NCI-H1105 (cell line): ENCODE data around the gene TRPV3.
"Not testable (repeated sequence)": the region's sequence is repeated elsewhere in the genome, so short reads cannot be mapped to it uniquely, and the experiment has no call there.

Experiments used
- DNase-seq: peaks from one replicate; lab custom pipeline; 2025; lab: John Stamatoyannopoulos, UW

Gene TRPV3

GRCh38 chr17:3573246-3574100, 15.9 kb upstream of the TRPV3 start:
- DNase-seq: no peak

- DNase-seq: no peak
These were observed 14.6 kb upstream of the TRPV3 start for GRCh38 chr17:3572231-3572630.

DNA sequence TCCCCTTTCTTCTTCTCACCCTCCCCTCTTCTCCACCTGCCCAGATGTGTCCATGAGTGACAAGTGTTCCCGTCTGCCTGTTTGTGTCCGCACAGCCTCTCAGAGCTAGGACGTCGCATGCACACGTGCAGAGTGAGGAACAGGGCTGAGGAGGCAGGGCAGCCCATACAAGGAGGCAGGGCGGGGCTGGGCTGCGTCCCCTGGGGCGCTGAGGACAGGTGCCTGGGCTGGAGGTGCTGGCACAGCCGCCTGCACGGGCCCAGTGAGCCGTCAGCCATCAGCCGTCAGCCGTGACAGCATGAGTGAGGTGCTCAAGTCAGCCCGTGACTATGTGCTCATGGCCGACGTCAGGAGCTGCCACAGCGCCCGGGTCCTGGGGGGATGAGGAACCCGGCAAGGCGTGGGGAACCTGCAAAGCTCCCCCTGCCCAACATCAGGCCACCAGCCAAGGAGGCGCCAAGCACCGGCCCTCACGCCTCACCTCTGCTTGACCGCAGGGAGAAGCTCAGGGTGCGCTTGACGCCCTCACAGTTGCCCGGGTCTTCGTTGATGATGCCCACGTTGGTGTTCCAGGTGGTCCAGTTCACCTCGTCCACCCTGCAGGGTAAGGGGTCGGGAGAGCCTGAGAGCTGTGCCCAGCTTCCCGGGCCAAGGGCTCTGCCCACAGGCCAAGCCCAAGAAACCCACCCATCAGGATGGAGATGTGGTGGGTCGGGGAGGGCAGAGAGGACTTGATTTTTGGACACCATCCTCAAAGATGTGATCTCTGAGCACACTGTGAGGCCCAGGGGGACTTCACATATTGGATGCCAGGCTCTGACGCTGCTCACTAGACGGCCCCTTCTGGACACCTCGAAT, 13.7 kb upstream of the TRPV3 start:
- DNase-seq: no peak

- DNase-seq: no peak
These were observed 12.0 kb upstream of the TRPV3 start for GRCh38 chr17:3569534-3570137.

- no peak for DNase-seq
These were observed 8.9 kb upstream of the TRPV3 start for GRCh38 chr17:3566551-3566950.

- DNase-seq: no peak
These were observed 7.5 kb upstream of the TRPV3 start for GRCh38 chr17:3565143-3565542.

DNA sequence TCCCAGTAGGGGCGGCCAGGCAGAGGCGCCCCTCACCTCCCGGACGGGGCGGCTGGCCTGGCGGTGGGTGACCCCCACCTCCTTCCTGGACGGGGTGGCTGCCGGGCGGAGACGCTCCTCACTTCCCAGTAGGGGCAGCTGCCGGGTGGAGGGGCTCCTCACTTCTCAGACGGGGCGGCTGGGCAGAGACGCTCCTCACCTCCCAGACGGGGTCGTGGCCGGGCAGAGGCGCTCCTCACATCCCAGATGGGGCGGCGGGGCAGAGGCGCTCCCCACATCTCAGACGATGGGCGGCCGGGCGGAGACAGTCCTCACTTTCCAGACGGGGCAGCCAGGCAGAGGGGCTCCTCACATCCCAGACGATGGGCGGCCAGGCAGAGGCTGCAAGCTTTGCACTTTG, 6.6 kb upstream of the TRPV3 start:
- DNase-seq: not testable (repeated sequence)

DNA sequence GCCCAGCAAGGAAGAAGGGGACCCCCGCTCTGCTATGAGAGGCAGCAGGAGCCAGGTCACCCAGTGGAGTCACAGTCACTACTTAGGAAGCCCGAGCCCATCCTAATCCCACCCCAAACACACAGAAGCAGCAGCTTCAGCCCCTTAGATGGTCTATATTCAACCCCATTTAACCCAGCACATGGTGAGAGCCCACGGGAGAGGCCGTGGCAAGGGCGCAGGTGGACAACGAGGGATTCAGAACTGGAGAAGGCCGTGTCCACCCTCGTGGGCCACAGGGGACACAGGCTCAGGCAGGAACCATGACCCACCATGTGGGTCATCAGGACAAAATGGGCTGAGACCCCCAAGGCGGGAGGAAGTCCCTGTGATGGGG, 1.6 kb upstream of the TRPV3 start:
- no peak for DNase-seq

GRCh38 chr17:3558603-3559269, 1.1 kb upstream of the TRPV3 start:
- no peak for DNase-seq

DNA sequence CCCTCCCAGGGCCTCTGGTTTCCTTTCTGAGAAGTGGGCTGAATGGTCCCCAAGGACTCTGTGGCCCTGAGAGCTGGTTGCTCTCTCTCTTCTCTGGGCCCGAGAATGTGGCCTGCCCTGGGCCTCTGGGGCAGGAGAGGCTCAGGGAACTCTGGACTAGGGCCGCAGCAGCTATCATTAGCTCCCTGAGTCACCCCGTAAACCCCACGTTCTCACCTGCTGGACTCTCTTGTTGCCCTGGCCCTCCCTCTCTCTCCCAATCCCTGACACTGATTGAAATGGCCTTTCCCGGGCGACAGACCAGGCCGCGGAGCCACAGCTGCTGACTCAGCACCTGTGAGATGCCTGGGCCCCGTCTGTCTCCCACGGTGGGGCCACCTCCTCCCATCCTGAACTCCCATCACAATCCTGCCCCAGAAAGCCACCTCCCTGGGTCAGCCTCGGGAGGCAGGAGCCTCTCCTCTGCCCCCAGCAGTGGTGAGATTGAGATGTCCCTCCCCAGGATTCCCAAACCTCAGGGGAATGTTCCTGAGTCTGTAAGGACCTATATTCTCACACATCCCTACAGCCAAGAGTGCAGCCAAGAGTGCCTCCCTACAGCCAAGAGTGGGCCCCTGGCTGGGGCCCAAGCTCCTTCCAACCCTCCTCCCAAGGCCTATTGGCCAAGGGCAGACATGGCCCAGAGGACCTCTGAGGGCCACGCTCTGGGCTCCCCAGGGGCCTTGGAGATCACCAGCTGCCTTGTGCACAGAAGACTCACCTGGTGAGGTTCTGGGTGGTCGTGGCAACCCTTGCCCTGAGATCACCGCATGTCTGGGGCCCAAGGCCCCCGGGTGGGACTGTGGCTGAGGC, 470 bp downstream of the TRPV3 start:
- no peak for DNase-seq

- no peak for DNase-seq
These were observed 1.2 kb downstream of the TRPV3 start for GRCh38 chr17:3556239-3556915.

- no peak for DNase-seq
These were observed 2.3 kb downstream of the TRPV3 start for GRCh38 chr17:3555189-3555796.

GRCh38 chr17:3554440-3554839, 3.2 kb downstream of the TRPV3 start:
- no peak for DNase-seq

GRCh38 chr17:3553419-3554401, 3.9 kb downstream of the TRPV3 start:
- no peak for DNase-seq

- no peak for DNase-seq
These were observed 4.7 kb downstream of the TRPV3 start for GRCh38 chr17:3552916-3553315.

GRCh38 chr17:3551189-3551588, 6.4 kb downstream of the TRPV3 start:
- DNase-seq: no peak

DNA sequence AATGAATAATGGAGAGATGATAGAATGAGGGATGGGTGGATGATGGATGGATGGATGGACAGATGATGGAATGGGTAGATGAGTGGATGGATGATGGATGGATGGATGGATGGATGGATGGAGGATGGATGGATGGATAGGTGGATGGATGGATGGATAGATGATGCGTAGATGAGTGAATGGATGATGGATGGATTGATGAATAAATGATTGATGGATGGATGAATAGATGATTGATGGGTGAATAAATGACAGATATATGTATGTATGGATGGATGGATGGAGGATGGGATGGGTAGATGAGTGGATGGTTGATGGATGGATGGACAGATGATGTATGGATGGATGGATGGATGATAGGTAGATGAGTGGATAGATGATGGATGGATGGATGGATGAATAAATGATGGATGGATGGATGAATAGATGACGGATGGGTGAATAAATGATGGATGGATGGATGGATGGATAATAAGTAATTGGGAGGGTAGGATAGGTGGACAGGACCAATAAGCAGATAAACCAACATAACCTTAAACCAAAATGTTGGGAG, 7.9 kb downstream of the TRPV3 start:
- no peak for DNase-seq

DNA sequence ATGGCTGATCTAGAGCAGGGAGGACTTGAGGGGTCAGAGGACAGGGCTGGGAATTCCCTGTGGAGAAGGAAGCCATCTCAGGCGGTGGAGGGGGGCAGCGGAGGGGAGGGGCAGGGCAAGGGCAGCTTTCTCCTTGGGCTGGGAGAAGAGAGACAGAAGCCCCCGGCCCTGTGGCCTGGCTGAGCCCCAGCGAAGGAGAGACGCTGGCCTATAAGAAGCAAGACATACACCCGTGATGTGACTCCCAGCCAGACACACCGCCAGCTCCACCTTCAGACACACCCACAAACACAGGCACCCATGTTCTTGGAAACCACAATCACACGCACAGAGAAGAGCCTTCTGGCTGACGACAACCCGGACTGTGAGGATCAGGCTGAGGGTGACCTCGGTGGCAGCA, 10.0 kb downstream of the TRPV3 start:
- no peak for DNase-seq

GRCh38 chr17:3546997-3547396, 10.6 kb downstream of the TRPV3 start:
- no peak for DNase-seq
